ENCODE measurements around the gene PPP6R3.

PPP6R3 gene

DNA sequence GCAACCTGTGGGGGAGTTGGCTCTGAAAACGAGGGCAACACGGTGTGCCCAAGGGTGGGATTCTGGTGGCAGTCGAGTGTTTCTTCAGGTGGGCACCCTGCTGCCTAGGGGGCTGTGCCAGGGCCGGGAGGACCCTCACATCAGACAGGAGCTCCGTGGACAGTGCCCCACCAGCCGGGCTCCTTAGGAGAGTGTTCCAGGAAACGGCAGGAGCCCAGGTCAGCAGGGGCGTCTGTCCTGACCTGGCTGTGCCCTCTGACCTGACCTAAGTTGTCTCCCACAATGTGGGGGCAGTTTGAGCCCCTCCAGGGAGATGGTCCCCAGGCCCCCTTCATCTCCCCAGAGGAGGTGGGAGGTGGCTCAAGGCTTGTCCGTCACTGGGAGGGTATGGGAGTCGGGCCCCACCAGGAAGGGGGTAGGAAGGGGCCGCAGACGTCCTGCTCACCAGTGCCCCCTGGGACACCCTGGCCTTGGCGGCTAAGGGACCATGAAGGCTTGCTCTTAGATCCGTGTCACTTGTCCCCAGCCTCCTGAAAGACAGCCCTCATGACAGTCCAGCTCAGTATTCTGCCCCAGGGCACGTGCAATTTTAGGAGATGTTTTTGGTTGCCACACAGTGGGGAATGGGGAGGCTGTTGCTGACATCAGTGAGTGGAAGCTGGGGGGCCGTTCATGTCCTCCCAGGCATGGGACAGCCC, 191.6 kb downstream of the PPP6R3 start:
- no peak for DNase-seq (ENCODE audit: low spot score)

DNA sequence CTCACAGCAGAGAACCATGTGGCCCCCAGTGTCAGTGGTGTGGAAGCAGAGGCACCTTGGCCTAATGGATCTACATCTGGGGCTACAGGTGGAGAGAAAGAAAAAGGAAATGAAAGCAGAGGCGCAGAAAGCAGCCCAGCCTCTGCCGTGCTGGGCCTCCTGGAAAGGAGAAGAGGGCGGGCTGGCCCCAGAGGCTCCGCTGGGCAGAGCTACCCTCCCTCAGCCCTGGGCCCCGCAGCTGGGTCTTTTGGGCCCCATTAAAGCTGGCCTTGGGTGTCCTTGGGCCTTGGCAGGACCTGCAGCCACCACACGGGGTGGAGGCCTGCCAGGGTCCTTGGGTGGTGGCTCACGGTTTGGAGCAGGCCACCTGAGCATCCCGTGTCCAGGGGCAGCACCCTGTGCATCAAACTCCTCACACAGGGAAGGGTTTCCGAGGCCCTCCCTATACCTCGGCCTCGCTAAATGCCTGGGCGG, 192.2 kb downstream of the PPP6R3 start:
- DNase-seq (ENCODE audit: low spot score) = no peak

DNA sequence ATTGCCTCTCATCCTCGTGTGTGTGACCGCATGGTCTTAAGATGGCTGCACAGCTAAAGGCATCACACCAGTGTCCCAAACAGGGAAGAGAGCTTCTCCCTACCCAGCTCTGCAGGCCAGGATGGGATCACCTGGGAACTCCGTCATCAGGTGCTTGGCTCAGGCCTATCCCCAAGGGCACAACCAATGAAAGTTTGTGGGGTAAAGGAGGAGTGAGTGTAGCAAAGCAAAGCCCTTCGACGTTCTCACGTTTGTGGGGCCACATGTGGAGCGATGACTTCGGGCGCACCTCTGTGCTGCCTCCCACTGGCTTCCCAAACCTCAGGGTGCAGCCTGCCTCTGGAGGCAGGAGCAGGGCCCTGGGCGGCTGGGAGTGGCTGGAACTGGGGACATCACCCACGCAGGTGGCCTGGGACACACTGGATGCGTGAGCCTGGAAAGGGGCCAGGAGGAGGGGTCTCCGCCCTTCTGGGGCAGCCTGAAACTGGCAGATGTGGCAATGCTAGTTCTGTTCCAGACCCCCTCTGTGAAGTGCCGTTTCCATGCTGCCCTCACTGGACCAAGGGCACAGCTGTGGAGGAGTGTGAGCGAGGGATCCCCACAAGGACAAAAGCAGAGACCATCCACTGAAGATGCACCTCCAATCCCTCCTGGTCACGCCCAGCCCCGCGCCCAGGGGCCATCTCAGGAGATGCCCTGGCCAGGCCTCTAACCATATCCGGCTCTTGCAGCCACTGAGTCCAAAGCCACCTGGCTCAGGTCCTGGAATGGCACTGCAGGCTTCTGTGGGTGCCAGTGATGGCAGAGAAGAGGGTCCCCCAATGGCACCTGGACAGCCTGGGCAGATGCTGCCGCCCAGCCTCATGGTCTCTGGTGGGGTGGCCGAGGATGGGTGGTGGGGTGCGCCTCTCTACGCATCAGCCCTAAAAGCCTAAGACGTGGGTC, 193.2 kb downstream of the PPP6R3 start:
- no peak for DNase-seq (ENCODE audit: low spot score)

DNA sequence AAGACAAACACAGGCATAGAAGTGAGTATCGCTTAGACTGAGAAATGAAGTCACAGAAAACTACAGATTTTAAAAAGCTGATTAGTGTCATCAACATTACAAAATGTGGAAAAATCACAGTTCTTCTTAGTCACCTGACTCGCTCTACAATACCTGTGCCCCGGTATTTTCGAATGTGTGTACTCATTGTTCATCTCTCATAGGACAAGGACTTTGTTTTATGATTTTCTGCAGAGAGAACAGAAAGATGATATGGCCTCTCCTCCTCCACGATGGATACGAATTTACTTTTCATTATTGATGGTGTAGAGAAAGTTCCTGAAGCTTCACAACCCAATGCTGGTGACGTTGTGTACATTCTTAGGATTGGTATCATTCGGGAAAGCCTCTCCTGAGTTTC, 194.4 kb downstream of the PPP6R3 start:
- no peak for DNase-seq (ENCODE audit: low spot score)

DNA sequence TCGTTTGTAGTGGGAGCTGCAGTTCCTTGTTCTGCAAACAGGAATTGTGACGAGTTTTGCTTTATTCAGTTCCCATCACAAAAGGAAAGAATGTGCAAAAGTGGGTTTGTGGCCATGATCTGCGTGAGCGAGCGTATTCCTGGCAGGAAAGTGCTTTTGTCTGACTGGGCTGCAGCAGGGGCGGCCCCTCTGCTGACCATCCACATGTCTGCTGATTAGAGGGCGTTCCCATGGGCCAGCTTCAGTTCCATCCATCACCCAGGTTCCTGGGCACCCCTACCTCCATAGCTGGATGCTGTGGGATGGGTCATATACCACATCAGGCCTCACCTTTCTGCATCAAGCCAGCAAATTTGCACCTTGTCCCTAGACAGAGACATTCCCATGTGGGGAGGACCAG, 194.9 kb downstream of the PPP6R3 start:
- DNase-seq (ENCODE audit: low spot score) = no peak

DNA sequence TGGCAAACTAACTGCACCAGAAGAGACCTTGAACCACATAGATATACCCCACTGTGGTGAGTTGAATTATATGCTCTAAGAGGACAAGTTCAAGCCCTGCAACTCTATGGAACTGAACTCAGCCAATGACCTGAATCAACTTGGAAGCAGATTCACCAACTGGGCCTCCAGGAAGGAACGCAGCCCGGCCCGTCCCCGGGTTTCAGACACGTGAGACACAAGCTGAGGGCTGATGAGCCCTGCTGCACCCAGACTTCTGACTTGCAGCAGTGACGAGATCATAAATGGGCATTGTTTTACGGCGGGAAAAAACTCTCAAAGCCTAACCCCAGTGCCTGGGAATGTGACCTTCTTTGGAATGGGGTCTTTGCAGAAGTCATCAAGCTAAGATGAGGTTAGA, 195.3 kb downstream of the PPP6R3 start:
- DNase-seq (ENCODE audit: low spot score) = no peak

DNA sequence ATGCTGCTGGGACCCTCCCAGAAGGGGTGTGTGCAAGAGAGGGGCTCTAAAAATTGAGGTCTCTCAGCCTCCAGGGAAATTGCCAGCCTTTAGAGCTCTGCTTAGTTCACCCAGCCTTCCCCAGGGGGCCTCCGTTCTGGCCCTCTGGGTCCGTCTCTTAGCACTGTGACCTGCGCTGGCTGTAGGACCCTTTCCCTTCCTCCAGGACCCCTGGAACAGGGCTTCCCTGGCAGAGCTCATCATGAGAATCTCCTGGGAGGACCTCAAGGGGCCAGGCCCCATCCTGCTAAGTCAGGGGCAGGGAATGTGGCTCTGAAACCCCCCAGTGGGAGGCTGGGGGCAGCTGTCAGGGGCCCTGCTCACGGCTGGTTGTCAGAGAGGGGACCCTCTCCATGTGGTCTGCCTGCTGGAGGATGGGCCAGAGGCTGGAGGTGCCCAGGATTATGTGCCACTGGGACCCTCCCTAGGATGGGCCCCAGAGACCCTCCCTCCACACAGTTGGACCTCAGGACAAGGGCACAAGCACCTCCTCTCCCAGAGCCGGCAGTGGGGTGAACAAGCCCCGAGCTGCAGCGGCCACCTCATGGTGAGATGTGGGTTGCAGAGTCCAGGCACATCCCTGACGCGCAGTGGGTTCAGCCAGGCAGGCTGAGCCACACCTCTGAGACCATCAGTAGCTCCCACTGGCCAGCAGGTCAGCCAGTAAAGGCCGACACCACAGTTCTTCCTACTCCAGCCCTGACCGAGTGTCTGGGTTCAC, 196.6 kb downstream of the PPP6R3 start:
- no peak for DNase-seq (ENCODE audit: low spot score)

DNA sequence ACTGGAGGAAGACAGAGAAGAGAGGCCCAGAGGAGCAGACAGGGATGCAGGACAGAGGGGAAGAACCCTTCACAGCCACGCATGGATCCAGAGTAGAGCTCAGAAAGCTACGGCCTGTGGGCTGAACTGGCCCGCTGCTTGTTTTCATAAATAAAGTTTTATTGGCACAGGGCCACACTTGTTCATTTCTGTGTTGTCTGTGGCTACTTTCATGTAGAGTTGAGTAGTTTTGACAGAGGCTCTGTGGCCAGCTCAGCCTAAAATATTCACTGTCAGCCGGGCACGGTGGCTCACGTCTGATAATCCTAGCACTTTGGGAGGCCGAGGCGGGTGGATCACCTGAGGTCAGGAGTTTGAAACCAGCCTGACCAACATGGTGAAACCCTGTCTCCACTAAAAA, 197.5 kb downstream of the PPP6R3 start:
- DNase-seq (ENCODE audit: low spot score) = no peak

DNA sequence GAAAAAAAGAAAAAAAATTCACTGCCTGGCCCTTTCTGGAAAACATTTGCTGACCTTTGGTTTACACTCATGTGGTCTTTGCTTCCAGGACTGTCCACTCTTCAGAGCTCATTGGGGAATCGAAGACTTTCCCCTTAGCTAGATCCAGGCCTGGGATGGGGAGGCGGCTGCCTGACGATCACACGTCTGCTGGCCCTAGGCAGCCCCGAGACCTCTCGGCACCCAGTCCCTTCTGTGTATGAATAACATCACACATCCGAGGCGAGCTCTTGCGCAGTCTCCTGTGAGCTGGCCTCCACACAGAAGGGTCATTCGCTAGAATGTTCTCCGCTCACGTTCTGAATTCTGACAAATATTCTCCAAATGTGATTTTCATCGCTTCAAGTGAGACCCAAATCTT, 198.1 kb downstream of the PPP6R3 start:
- DNase-seq (ENCODE audit: low spot score) = no peak

DNA sequence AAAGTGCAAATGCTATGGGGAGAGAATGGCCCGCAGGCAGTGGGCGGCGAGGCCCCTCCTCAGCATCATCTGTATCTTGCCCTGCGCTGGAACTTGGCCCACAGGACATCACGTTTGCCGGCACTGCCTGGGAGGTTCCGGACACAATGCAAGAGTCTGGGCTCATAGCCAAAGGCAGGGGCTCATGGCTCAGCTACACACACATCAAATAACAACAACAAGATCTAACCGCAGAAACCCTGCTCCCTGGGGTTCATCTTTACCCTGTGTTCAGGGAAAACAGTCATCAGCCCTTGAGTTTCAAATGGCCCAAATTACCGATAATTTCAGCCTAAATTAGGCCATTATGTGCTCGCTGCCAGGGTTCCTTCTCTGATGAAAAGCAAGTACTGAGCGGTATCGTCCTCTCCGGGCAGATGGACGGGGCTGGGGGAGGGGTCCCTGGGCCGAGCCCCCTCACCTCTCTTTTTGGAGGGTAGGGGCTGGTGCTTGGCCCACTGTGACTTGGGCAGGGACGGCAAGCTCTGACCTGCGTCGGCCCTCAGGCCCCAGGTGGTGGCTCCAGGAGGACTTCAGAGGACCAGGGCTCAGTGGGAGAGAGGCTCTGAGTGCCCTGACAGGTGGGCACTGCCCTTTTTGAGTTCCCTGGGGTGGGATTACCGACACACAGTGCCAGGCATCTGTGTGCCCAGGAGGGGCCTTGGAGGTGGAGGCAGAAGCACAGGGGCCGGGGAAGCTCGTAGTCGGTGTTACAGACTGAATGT, 198.8 kb downstream of the PPP6R3 start:
- peak; percentile 93 for DNase-seq (ENCODE audit: low spot score)

DNA sequence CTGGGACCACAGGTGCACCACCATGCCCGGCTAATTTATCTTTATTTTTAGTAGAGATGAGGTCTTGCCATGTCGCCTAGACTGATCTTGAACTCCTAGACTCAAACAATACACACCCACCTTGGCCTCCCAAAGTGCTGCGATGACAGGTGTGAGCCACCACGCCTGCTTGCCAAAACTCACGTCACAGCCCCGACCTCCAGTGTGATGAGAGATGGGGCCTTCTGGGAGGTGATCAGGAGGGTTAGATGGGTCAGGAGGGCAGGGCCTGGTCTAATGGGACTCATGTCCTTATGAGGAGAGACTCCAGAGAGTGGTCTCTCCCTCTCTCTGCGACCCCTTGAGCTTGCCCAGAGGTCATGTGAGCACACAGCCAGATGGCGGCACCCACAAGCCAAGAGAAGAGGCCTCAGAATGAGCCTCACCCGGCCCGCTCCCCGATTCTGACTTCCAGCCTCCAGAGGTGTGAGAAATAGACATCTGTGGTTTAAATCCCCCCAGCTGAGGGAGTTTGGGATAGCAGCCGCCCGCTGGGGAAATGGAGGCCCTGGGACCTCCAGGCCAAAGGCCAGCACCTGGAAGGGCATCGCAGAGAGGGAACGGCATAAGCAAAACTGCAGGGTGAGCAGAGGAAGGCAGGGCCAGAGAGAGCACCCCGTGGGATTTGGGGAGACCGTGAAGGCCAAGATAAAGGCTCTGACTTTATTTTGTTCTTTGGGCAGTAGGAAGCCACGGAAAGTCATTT, 199.7 kb downstream of the PPP6R3 start:
- DNase-seq (ENCODE audit: low spot score) = no peak

DNA sequence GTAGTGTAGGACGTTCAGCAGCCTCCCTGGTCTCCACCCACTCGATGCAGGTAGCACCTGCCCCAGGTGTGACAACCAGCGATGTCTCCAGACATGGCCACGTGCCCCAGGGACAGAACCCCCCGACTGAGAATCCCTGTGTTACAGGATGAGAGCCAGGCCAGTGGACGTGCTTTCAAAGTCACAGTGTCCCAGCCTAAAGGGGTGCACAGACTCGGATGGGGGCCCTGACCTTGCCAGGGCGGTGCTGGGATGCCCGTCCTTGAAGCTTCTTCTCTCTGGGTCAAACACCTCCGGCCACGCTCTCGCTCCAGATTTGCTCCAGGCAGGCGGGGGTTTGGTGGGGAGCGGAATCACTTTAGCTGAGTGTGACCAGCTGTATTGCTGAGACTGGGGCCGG, 200.5 kb downstream of the PPP6R3 start:
- no peak for DNase-seq (ENCODE audit: low spot score)

DNA sequence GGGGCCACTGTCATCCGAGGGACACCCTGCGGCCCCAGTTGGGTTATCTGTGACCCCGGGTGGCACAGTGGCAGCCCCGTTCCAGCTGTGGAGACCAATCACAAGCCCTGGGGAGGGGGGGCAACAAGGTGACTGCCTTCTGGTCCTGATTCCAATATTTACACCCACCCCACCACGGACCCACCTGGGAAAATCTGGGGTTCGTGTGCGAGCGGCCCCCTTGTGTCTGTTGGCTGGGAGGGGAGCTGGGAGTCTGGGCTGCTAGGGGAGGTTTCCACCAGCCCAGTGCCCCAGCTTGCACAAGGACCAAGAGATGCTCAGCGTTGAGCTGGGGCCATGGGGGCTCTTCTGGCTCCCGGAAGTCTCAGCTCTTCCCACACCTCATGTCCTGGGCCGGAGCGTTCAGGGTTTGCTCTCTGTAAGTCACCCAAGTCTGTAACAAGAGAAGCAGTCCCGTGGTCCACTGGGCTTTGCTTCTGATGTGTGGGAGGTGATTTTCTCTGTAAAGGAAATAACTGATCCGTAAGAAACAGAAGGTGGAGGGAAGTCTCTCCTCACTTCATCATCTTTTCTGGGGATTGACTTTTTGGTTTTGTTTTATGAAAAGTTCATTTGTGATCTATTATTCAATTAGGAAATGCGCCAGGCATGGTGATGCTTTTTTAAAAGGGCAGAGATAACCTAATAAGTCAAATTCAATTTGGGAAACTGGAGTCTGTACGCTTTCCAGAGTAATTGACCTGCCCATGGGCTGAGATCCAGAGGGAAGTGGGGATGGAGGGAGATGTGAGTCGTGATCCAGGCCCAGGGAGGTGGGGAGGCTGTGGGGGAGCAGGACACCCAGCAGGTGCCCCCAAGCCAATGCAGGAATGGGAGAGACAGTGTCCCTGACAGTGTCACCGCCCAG, 201.4 kb downstream of the PPP6R3 start:
- DNase-seq (ENCODE audit: low spot score) = no peak

DNA sequence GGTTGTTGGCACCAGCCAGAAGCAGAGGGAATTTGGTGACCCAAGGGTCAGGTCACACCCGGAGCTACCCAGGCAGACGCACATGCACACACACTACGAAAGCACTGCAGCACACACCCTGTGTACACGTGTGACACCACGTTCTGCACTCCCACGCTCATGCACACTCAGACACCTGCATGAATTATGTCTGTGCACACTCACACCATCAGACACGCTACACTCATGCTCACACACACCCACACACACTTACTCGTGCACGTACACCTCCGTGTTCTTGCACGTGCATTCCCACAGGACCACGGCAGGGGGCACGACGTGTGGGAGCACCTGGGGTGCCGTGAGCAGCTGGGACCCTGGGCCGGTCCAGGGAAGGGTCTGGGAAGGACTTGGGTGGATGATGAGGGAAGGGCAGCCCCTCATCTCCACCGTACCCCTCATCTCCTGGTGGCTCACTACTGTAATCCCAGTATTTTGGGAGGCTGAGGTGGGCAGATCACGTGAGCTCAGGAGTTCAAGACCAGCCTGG, 203.0 kb downstream of the PPP6R3 start:
- no peak for DNase-seq (ENCODE audit: low spot score)

DNA sequence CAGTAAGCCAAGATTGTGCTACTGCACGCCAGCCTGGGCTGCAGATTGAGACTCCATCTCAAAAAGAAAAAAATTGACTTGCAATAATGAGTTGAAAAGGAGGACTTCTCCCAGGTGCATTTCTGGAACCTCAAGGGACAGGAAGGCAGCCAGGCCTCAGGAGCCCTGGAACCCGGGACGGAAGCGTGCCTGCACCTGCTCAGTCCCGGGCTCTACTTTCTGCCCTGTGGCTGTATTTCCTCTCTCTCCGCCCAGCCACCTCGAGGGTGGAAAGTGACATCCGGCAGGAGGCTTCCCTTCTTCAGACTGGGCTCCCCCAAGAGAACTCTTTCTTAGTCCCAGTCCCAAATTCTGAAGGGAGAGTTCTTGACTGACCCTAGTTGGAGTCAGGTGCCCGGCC, 203.6 kb downstream of the PPP6R3 start:
- no peak for DNase-seq (ENCODE audit: low spot score)

DNA sequence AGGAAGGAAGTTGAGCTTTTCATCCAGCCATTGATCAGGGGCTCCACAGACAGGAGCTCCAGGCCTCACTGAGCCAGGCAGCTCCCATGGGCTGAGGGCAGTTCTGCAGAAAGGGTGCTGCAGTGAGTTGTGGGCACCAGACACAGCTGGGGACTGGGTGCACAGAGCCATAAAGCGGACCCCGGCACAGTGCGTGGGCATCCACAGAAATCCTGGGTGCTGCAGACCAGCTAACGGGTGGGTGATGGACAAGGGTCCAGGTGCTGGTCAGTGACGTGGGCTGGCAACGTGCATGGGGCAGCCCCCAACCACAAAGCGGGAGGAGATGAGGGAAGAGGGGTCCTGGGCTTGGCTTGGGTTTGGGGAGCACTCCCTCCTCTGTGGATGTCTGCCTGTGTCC, 204.4 kb downstream of the PPP6R3 start:
- no peak for DNase-seq (ENCODE audit: low spot score)
